Left ventricle myocardium inferior (tissue), 1 donor: ENCODE data around the gene MPZL1. TPM values are rescaled to one million over a fixed set of nuclear protein-coding genes. Genes with fewer than 3 reads are reported as not detected.

Experiments
- DNase-seq: peaks from one replicate; pipeline ENCODE4 v3.0.0-alpha.2; 2020
- H3K27ac ChIP-seq: fragments of 200-600 bp; replicated peaks from 2 replicates; pipeline ENCODE4 v1.8.0; 2021
- H3K27me3 ChIP-seq: fragments of 200-600 bp; 2 replicates; pipeline ENCODE4 v1.8.0; 2021; ENCODE audit warnings: low read depth
- H3K36me3 ChIP-seq: fragments of 200-600 bp; 2 replicates; pipeline ENCODE4 v1.8.0; 2021
- H3K4me1 ChIP-seq: fragments of 200-600 bp; 2 replicates; pipeline ENCODE4 v1.8.0; 2021
- H3K4me3 ChIP-seq: fragments of 200-600 bp; 2 replicates; pipeline ENCODE4 v1.8.0; 2021; ENCODE audit warnings: mild to moderate bottlenecking, moderate library complexity
- H3K9me3 ChIP-seq: fragments of 200-600 bp; replicated peaks from 2 replicates; pipeline ENCODE4 v1.8.0; 2021
- intact Hi-C: fragments of 100-400 bp; cut with micrococcal nuclease; formaldehyde crosslinking; loops from one replicate; pipeline ENCODE4 v1.11.0; 2022
- total RNA-seq: library from RNA; stranded (reverse); fragmentation: NEBNext Ultra II Directional; extraction: Animal tissue kit (Norgen Biotek cat#: 25700); gene quantifications from one replicate; pipeline ENCODE4 v1.2.1, GENCODE V29; 2021
- TF ChIP-seq, protein P1 (sequence below): fragments of 200-600 bp; IDR thresholded peaks from 2 replicates; pipeline ENCODE4 v1.8.0; 2021; ENCODE audit warnings: antibody characterized with exemption, mild to moderate bottlenecking, borderline replicate concordance
- donor health status: DM: no; HTN: yes; CAD: no; lungs with severe emphysema.

Gene MPZL1
- total RNA-seq, 1 donor from 2014 or later: 28.9 TPM

DNA sequence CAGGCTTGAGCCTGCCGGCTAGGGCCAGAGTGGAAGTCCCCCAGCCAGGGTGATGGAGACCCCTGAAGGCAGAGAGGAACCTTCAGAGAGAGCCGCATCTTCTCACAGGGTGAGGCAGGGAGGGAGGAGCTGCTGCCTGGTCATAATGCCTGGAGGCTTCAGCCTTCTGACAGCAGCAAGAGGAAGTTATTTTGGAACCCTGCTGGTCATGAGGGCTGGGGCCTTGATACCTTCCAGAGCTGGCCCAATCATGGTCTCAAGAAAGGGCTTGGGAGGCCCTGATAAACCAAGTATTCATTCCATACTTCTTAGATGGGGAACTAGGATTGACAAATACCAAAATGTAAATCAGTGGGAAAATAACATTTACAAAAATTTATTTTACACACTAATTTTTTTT, 26.6 kb upstream of the MPZL1 start:
- Histone ChIP-seq H3K27me3 (no peaks in the 10 kb centered on the region), H3K27ac (peak overlapping the region; percentile 34)

DNA sequence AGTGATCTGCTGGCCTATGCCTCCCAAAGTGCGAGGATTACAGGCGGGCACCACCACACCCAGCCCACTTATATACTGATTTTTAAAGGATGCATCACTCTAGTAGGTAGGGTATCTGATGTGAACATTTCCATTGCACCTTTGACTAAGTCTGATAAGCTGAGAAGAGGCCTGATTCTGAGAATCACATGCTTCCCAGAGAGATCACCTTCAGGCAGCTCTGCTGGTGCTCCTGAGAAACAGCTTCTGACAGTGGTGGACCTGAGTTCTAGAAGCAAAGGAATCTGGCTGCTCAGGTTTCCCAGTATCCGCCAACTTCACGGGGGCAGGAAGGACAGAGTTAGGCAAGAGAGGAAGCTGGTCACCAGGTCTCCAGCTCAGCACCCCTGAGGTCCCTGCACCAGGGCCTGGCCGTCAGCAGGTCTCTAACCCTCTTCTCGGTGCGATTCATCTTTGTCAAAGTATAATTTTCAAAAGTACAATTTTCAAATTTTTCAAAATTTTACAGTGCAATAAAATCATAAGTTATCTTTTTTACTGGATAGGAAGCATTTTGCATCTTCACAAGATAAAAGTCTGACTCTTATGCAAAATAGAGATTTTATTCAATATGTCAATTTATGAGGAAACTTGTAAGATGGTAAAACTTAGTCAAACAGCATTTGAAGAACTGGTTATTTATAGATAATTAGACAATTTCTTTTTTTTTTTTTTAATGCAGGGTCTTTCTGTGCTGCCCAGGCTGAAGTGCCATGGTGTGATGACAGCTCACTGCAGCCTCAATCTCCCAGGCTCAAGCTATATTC, 25.8 kb upstream of the MPZL1 start:
- DNase-seq: no peak
- TF ChIP-seq, protein P1, sequence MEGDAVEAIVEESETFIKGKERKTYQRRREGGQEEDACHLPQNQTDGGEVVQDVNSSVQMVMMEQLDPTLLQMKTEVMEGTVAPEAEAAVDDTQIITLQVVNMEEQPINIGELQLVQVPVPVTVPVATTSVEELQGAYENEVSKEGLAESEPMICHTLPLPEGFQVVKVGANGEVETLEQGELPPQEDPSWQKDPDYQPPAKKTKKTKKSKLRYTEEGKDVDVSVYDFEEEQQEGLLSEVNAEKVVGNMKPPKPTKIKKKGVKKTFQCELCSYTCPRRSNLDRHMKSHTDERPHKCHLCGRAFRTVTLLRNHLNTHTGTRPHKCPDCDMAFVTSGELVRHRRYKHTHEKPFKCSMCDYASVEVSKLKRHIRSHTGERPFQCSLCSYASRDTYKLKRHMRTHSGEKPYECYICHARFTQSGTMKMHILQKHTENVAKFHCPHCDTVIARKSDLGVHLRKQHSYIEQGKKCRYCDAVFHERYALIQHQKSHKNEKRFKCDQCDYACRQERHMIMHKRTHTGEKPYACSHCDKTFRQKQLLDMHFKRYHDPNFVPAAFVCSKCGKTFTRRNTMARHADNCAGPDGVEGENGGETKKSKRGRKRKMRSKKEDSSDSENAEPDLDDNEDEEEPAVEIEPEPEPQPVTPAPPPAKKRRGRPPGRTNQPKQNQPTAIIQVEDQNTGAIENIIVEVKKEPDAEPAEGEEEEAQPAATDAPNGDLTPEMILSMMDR: no peak
- Histone ChIP-seq H3K27me3 (no peaks in the 10 kb centered on the region), H3K4me3 (no peak overlapping the region), H3K9me3 (no peaks in the 10 kb centered on the region), H3K27ac (peak overlapping the region; percentile 34), H3K36me3 (peaks cover 88% of the 10 kb centered on the region), H3K4me1 (peaks cover 69% of the 10 kb centered on the region)
- intact Hi-C loops: no loop called here

More for the DNA sequence above, 26.6 kb upstream of the MPZL1 start:
- no peak overlapping the region for H3K4me3 ChIP-seq
- TF ChIP-seq, protein P1: no peak
- no peaks in the 10 kb centered on the region for H3K9me3 ChIP-seq
- H3K4me1 ChIP-seq: peaks cover 66% of the 10 kb centered on the region
- H3K36me3 ChIP-seq: peaks cover 88% of the 10 kb centered on the region
- no peak for DNase-seq
- intact Hi-C loops: no loop called here

GRCh38 chr1:167697667-167698141, 24.1 kb upstream of the MPZL1 start:
- peaks cover 83% of the 10 kb centered on the region for H3K36me3 ChIP-seq
- no peak overlapping the region for H3K4me3 ChIP-seq
- intact Hi-C loops: no loop called here

GRCh38 chr1:167698313-167698712, 23.5 kb upstream of the MPZL1 start:
- TF ChIP-seq, protein P1: no peak
- intact Hi-C loops: no loop called here
- Histone ChIP-seq H3K27me3 (no peaks in the 10 kb centered on the region), H3K4me3 (no peak overlapping the region), H3K27ac (peak overlapping the region; percentile 91), H3K36me3 (peaks cover 80% of the 10 kb centered on the region), H3K9me3 (no peaks in the 10 kb centered on the region), H3K4me1 (peaks cover 57% of the 10 kb centered on the region)
- DNase-seq: no peak

More at GRCh38 chr1:167697667-167698141, 24.1 kb upstream of the MPZL1 start:
- Histone ChIP-seq H3K4me1 (peaks cover 63% of the 10 kb centered on the region), H3K27me3 (no peaks in the 10 kb centered on the region), H3K27ac (peak overlapping the region; percentile 91), H3K9me3 (no peaks in the 10 kb centered on the region)
- TF ChIP-seq, protein P1: no peak
- peak; percentile 81 for DNase-seq

GRCh38 chr1:167701510-167701909, 20.3 kb upstream of the MPZL1 start:
- TF ChIP-seq, protein P1: no peak
- Histone ChIP-seq H3K4me1 (peaks cover 61% of the 10 kb centered on the region), H3K27ac (no peak overlapping the region), H3K27me3 (no peaks in the 10 kb centered on the region), H3K4me3 (no peak overlapping the region), H3K9me3 (no peaks in the 10 kb centered on the region), H3K36me3 (peaks cover 77% of the 10 kb centered on the region)
- DNase-seq: no peak
- intact Hi-C loops: no loop called here
